Esophagus squamous epithelium (tissue), 4 donors: ENCODE data around the gene PRM2.

ENCODE experiments used
- CTCF ChIP-seq, 6 experiments: fragments of 450-650 bp in 4 of 6; fragments of 200-600 bp in 2 of 6; sonication (generic) in 2 of 6; IDR thresholded peaks; one replicate each; pipeline ENCODE4 v1.5.1; 2016 to 2019; ENCODE audit warnings: antibody characterized with exemption in 6 of 6, mild to moderate bottlenecking in 4 of 6, moderate library complexity in 4 of 6
- POLR2A ChIP-seq, 4 donors: fragments of 450-650 bp; IDR thresholded peaks; one replicate each; pipeline ENCODE4 v1.6.1; 2017; ENCODE audit warnings: antibody characterized with exemption in 4 of 4, mild to moderate bottlenecking in 4 of 4, moderate library complexity in 3 of 4

- TF ChIP-seq CTCF (IDR thresholded peaks at IDR 0.05), result no peak
- TF ChIP-seq POLR2A (IDR thresholded peaks at IDR 0.05), result no peak
These were observed 20.6 kb upstream of the PRM2 start for GRCh38 chr16:11296706-11297491.
